Smooth muscle cell of the brain vasculature (primary cell): ENCODE measurements around the gene ZNF148.

Experiments used
- DNase-seq: peaks from one replicate; pipeline ENCODE4 v3.0.0-alpha.2; 2012; ENCODE audit warnings: low read depth, low spot score

Gene ZNF148

GRCh38 chr3:125191256-125191655 lies 183.9 kb downstream of the ZNF148 start:
- DNase-seq = no peak

GRCh38 chr3:125190786-125191185 lies 184.3 kb downstream of the ZNF148 start:
- no peak for DNase-seq

DNA sequence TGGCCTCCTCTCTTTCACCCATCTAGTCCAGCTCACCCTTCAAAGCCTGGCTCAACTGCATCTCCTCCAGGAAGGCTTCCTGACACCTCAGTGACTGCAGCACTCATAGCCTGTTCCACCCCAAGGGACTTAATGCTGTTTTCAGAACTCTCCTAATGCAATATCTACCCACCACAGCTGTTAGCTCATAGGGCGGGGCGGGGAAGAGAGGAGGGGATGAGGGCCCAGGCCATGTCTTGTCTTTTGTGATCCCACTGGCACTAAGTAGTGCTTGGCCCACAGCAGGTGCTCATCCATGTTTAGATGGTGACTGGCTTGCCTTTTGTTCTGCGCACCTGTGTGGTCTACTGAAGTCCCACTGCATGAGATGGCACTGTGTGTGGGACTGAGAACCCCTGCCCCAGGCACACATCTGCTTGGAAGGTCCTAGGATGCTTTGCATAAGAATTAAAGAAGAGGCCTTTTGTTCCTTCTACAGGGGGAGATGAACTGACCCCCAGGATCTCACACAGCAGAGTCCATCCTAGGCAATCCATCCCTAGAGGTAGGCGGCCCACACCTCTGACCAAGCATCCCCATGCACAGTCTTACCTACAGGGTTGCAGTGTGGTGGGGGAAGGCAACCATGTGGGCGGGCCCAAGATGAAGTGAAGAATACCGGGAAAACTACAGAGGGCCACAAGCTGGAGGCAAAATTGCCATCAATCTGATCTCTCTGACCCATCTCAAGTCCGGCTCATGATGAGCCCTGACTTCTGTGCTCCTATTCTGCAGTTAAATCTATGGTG lies 185.6 kb downstream of the ZNF148 start:
- no peak for DNase-seq

GRCh38 chr3:125188955-125189354 lies 186.2 kb downstream of the ZNF148 start:
- no peak for DNase-seq

- DNase-seq = no peak
Measured at GRCh38 chr3:125187599-125187910, 187.6 kb downstream of the ZNF148 start.

DNA sequence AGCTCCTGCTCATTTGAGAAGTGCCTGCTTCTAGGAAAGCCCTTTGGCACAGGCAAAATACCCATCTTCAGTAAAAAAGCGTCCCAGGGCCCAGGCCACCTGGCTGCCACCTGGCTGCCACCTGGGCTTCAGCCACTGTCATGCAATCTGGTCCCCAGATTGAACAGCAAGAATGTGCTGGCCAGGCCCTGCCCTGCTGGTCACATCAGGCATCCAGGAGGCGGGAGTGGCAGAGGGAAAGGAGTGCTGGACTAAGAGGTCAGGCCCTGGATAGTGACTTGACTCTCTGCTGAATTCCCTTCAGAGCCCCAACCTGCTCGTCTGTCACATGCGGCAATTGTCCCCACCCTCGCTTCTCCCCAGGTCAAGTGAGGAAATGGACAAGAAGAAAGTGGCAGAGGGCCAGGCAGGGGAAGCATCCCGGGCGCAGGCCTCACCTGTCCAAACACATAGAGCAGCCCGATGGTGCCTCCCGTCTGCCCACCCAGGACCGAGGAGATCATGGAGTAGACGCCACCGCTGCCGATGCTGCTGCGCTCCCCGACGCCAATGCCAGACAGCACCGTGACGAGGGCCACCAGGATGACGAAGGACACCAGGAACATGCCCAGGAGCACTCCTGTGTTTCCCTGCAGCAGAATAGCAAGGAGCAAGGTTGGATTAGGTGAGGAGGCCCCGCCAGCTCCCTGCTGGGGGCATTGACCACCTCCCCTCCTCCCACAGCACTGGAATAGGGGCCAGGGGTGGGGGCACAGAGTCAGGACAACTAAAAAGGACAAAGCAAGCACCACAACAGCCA lies 188.1 kb downstream of the ZNF148 start:
- no peak for DNase-seq

- peak; percentile 36 for DNase-seq
Measured at GRCh38 chr3:125186261-125186787, 188.8 kb downstream of the ZNF148 start.

DNA sequence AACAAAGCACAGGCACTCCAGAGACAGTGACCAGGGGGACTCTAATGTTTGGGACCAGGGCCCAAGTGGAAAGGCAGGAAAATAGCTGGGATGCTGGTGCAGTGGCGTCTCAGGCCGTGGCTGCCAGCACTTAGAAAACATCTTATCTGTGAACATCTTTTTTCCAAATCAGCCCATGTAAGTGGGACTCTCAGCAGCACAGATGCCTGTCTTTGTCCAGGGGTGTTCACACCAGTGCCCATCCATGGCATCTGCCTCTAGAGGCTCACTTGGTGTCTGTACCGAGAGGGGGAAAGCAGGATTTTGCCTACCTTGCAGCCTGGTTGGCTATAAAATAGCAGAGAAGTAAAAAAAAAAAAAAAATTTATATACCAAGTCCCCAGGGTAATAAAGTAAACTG lies 189.3 kb downstream of the ZNF148 start:
- DNase-seq = no peak

- no peak for DNase-seq
Measured at GRCh38 chr3:125179884-125180240, 195.3 kb downstream of the ZNF148 start.

DNA sequence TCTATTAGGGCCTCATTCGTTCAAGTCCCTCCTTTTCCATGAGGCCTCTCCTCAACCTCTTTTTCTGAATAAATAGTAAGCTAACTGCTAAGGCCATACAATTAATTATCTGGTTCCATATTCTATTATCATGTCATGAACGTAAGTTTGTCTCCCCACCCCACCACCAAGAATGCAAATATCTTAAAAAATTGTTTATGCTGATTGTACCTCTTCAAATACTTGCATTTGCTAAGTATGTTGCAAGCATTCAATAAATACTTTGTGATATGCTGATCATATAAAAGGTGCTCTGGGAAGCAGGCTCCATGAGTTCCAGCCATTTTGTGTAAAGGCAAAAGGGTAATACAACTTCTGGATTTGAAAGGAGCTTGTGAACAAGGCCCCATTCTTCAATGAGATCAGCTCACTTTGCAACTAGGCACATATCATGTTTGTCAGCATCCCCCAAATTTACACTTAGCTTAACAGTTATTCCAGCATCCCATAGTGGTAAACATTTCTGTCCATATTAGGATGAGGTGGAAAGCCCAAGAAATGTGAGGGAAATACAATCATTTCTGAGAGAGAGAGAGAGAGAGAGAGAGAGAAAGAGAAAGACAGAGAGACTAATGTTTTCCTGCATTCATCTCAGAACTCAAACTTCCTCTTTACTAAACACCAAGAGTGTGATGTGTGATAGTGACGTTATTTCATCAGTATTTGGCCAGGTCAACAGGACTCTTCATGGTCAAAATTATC lies 195.8 kb downstream of the ZNF148 start:
- no peak for DNase-seq

DNA sequence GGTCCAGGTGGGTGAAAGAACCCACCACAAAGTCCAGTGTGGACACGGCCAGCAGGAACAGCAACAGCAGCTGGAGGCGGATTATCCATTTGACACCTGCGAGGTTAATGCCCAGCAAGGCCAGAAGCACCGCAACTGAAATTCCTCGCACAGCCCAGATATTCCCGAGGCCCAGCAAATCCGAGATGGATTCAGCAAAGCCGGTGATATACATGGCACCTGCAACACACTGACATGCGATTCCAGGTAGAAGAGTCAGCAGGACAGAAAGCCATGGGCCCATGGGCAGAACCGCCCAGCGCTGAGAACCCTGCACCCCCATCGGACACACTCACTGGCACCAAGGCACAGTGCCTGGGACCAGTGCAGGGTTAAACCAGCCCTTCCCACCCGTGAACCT lies 197.4 kb downstream of the ZNF148 start:
- DNase-seq = no peak
